ACHN (cell line): ENCODE results near the gene MBNL2.

Experiments
- DNase-seq: peaks from one replicate; pipeline ENCODE4 v3.0.0-alpha.2; 2015
- in situ Hi-C: cut with HindIII; loops from 2 replicates; pipeline ENCODE4 v1.10.0; 2017; ENCODE audit warnings: low sequenced_read_pairs, low pct_ligation_motif_present, low pct_unique_long_range_greater_than_20kb

Gene MBNL2

DNA sequence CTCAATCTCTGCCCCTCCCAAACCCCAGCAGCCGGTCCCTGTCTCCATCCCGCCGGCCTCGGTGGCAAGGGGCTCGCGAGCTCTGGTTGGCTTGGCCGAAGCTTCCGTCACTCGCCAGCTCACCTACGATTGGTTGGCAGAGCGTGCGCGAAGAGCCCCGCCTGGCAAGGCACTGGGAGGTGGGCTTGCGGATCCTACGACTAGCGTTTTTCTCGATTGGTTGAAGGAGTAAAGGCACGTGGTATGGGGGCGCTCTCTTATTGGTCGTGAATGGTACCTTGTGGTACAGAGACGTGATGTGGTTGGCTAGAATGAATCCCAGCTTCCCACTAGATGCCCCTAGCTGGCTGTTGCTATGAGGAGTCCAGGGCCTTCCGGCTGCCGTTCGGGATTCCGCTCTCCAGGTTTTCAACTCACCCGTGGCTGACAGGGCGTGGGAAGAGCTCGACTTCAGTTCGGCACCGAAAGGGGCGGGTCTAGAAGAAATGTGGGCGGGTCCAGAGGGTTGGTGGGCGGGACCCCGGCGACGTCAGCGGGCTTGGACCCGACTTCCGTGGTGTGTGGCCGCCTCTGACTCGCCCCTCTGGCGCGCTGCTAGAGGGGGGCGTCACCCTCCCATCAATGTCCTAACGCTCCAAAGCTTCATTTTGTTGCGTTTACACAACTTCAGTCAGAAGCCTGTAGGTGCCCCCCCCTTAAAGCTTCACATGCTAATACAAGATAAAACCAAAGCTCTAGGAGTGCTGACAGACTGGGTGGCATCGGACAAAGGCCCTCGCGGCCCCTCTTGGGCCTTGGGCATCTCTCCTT lies 211.0 kb downstream of the MBNL2 start:
- in situ Hi-C loops: no loop called here

GRCh38 chr13:97433727-97434396 lies 211.7 kb downstream of the MBNL2 start, which contains the start of gene RAP2A:
Gene RAP2A, plus strand, starts transcription at chr13:97434169. Its CDS starts 302 bp downstream, at chr13:97434471.
- in situ Hi-C loops: no loop called here
- peak; percentile 83 for DNase-seq

More for the DNA sequence above, 211.0 kb downstream of the MBNL2 start:
- DNase-seq: peak; percentile 99

GRCh38 chr13:97434397-97435201 lies 212.5 kb downstream of the MBNL2 start:
- in situ Hi-C loops: no loop called here
- peak; percentile 25 for DNase-seq

DNA sequence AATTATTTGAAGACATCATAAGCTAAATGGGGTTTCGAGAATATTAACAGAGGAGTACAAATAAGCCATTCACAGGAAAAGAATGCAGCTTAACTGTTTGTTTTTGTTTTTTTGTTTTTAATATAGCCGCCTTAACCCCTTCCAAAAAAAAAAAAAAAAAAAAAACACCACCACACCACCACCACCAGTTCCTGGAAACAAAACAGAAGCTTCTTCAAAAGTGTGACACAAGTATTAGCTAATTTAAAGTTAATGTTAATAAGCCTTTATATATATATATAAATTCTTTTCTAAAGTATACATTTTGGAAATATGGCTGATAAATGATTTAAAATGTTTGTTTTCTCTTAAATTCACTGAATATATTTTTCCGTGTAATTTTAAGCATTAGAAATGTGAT lies 213.2 kb downstream of the MBNL2 start:
- in situ Hi-C loops: no loop called here
- no peak for DNase-seq

DNA sequence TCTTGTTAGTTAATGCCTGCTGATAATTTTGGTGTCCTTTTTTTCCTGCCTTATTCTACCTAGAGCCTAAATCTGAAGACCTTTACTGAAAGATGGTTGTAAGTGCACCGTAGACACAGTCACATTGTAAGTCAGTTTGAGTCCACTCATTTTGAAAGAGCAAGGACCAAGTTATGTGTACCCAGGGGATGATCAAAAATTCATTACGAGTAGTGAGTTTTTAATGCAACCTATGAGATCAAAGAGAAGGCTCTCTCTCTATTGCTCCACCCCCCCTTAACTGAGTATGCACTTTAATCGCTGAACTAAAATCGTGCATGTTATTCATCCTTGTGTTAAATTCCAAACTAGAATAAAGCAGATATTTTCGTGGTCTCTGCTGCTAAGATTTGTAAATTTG lies 213.7 kb downstream of the MBNL2 start:
- in situ Hi-C loops: no loop called here
- no peak for DNase-seq

- DNase-seq: no peak
- in situ Hi-C loops: no loop called here
These were observed 214.7 kb downstream of the MBNL2 start for GRCh38 chr13:97436845-97437244.

DNA sequence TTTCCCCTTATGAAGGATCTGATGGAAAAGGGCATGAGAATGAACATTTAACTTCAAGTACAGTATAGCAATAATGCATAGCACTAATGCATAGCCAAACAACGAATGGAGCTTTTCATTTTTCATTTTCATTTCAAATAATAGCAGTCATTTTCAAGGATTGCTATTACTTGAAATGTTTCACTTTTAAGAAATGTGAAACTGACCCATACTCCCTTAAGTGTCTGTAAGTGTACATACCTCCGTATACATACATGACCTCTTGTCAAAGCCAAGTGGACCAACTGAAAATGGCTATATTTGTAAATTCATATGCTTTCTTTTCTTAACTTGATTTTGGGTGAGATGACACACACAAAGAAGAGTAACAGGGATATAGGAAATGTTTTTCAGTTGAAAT lies 215.6 kb downstream of the MBNL2 start:
- DNase-seq: no peak
- in situ Hi-C loops: no loop called here

DNA sequence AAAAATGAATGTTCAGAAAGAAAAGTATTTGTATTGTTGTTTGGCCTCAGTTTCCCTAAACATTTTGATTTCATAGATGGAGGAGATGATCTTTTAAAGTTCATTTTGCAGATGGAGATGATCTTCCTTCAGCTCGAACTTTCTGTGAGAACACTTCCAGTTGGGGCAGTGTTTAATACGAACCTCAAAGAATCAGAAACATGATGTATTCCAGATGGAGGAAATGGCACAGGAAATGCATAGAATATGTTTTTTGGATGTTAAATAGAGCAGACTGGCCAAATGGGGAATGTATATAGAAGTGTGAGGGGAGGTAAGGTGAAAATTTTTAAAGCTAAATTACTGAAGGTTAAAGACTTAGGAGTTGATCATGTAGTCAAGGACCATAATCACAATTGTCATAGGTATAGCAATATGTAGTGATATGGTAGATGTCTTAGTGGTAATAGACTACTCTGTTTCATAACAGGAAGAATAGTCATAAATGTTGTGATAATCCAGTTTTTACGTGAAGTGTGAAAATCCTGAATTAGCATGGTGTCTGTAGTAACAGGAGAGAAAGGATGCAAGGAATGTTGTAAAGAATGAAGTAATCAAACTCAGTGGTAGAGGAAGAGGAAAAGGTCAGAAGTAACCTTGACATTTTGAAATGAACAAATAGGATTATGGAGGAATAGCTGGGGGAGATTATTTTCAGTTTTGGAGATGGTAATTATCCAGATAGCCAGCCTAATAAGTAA lies 216.9 kb downstream of the MBNL2 start:
- in situ Hi-C loops: no loop called here
- no peak for DNase-seq

DNA sequence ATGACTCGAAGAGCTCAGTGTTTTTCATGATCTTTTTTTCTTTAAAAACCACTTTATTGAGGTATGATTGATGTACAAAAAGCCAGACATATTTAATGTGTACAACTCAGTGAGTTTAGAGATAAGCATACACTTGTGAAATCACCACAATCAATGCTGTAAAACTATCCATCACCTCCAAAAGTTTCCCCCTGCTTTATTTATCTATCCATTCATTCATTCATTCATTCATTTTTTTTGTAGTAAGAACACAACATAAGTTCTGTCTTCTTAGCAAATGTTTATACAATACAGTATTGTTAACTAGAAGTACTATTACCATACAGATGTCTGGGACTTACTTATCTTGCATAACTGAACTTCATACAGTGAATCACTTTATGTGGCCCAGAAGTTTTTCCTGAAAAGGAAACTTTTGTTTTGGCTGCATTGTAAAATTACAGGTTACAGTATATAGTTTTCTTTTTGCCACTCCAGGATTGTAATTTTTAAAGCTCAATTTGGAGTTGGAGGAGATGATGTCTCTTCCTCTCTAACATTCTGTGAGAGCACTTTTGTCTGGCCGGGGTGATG lies 218.6 kb downstream of the MBNL2 start:
- in situ Hi-C loops: no loop called here
- DNase-seq: no peak

DNA sequence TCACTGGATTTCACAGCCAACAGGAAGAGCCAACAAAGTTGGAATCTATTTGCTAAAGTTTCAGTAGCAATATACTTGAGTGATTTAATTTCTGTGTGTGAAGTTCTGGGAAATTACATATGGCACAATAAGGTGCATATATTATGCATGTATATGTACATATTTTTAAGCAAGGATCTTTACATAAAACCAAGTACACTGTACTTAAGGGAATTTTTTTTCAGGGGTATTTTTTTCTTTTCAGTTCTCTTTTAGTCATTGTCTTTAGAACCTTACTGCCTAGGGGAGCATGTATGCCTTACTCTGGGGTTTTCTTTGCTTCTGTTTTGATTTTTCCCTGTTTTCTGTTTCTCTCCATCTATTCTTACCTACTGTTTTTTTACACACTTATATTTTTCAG lies 219.2 kb downstream of the MBNL2 start:
- in situ Hi-C loops: no loop called here
- DNase-seq: no peak
